Activated CD4-positive, alpha-beta T cell treated with anti-CD3 and anti-CD28 coated beads for 36 hours (primary cell): ENCODE data around the gene NPFFR2. TPM values are rescaled to one million over a fixed set of nuclear protein-coding genes. Genes with fewer than 3 reads are reported as not detected.
"Not testable (repeated sequence)": the region's sequence is repeated elsewhere in the genome, so short reads cannot be mapped to it uniquely, and the experiment has no call there.

Experiments
- ATAC-seq: fragments of 200-7000 bp; cut with Tn5 transposase; one replicate; pipeline ENCODE4 v1.10.0; 2021; ENCODE audit warnings: mild to moderate bottlenecking, moderate library complexity
- CTCF ChIA-PET: fragments of 350-600 bp; sonication (Branson Sonifier 250); formaldehyde crosslinking; loops from one replicate; lab custom pipeline; 2021; ENCODE audit warnings: antibody characterized with exemption; lab: Charles Lee
- POLR2A ChIA-PET: fragments of 350-600 bp; sonication (Branson Sonifier 250); formaldehyde crosslinking; loops from one replicate; lab custom pipeline; 2021; ENCODE audit warnings: antibody characterized with exemption, inconsistent platforms; lab: Charles Lee
- DNase-seq: peaks from one replicate; pipeline ENCODE4 v3.0.0-alpha.2; 2020
- H3K27ac Mint-ChIP-seq: one replicate; pipeline ENCODE4 v1.8.0; 2021; ENCODE audit warnings: mixed read lengths
- H3K27me3 Mint-ChIP-seq: one replicate; pipeline ENCODE4 v1.8.0; 2021; ENCODE audit warnings: mixed read lengths
- H3K36me3 Mint-ChIP-seq: one replicate; pipeline ENCODE4 v1.8.0; 2021; ENCODE audit warnings: low read depth, mixed read lengths
- H3K4me1 Mint-ChIP-seq: one replicate; pipeline ENCODE4 v1.8.0; 2021; ENCODE audit warnings: mixed read lengths
- H3K4me3 Mint-ChIP-seq: one replicate; pipeline ENCODE4 v1.8.0; 2021; ENCODE audit warnings: mild to moderate bottlenecking, moderate library complexity, mixed read lengths
- H3K9me3 Mint-ChIP-seq: one replicate; pipeline ENCODE4 v1.8.0; 2021; ENCODE audit warnings: low read depth, mixed read lengths
- intact Hi-C, 2 experiments: fragments of 100-400 bp; cut with DNase I in 1 of 2; cut with micrococcal nuclease in 1 of 2; formaldehyde crosslinking; loops; one replicate each; pipeline versions ENCODE4 v1.14.2 to v1.15.1; 2022 to 2024; cut with DNase I, micrococcal nuclease
- total RNA-seq, 2 experiments: library from RNA; stranded (reverse); gene quantifications; one replicate each; pipeline ENCODE4 v1.2.3, GENCODE V29; 2021

Gene NPFFR2
- total RNA-seq, 2 experiments from 2014 or later, result not detected

DNA sequence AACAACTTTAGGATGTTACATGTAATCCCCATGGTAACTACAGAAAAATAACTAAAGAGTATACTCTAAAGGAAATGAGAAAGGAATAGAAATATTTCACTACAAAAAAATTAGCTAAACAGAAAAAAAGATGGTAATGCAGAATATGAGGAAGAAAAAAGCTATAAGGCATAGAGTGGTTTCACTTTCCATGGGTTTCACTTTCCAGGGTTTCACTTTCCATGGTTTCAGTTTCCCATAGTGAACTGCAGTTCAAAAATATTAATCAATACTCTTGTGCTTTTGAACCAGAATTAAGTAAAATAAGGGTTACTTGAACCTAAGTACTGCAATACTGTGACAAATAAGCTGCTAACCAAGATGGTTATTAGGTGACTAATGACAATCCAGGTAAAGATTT lies 42.0 kb downstream of the NPFFR2 start:
- H3K4me3 Mint-ChIP-seq, result no peak overlapping the region
- no peaks in the 10 kb centered on the region for H3K36me3 Mint-ChIP-seq
- no peak overlapping the region for H3K27ac Mint-ChIP-seq
- peaks cover 1% of the 10 kb centered on the region for H3K27me3 Mint-ChIP-seq
- ChIA-PET CTCF (interaction anchor here (0.6 kb wide), 1 partner anchor 1133 kb away, joined by 3 read pairs; no protein-coding TSS in a partner anchor), POLR2A (no interaction called here)
- no peaks in the 10 kb centered on the region for H3K9me3 Mint-ChIP-seq
- ATAC-seq (no peak), DNase-seq (no peak)
- intact Hi-C loops, result no loop called here
- H3K4me1 Mint-ChIP-seq, result no peaks in the 10 kb centered on the region

DNA sequence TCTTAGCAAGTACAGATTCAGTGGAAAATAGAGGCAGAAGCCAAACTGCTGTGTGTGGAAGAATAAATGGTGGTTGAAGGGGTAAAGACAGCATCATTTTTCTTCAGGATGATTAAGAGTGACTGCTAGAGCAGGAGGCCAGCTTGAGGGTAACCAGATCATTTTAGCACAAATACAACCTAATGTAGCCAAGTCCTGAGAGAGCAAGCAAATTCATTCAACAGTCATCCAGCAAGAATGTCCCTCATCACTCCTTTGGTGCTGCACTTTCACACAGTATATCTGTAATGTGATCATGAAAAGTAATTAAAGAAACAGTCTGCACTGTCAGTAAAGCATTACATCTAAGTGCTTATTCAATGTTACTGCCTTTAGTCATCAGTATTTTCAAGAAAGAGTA lies 44.8 kb downstream of the NPFFR2 start:
- no peaks in the 10 kb centered on the region for H3K9me3 Mint-ChIP-seq

GRCh38 chr4:72077346-72077745 lies 45.5 kb downstream of the NPFFR2 start:
- H3K9me3 Mint-ChIP-seq, result no peaks in the 10 kb centered on the region
- no peak overlapping the region for H3K4me3 Mint-ChIP-seq
- ChIA-PET CTCF (no interaction called here), POLR2A (no interaction called here)
- no peaks in the 10 kb centered on the region for H3K27me3 Mint-ChIP-seq
- H3K27ac Mint-ChIP-seq, result no peak overlapping the region
- intact Hi-C loops, result no loop called here
- no peak for ATAC-seq
- H3K4me1 Mint-ChIP-seq, result no peaks in the 10 kb centered on the region
- no peak for DNase-seq
- no peaks in the 10 kb centered on the region for H3K36me3 Mint-ChIP-seq

More for the DNA sequence above, 44.8 kb downstream of the NPFFR2 start:
- CTCF ChIA-PET, result no interaction called here
- Mint-ChIP-seq H3K4me3 (no peak overlapping the region), H3K27me3 (no peaks in the 10 kb centered on the region), H3K4me1 (no peaks in the 10 kb centered on the region), H3K27ac (no peak overlapping the region), H3K36me3 (no peaks in the 10 kb centered on the region)
- intact Hi-C loops, result no loop called here
- ATAC-seq, result no peak
- POLR2A ChIA-PET, result no interaction called here
- DNase-seq, result no peak

- ATAC-seq (no peak), DNase-seq (no peak)
- CTCF ChIA-PET, result interaction anchor here (0.7 kb wide), 1 partner anchor 16 kb away, joined by 3 read pairs; no protein-coding TSS in a partner anchor
- POLR2A ChIA-PET, result no interaction called here
- H3K4me3 Mint-ChIP-seq, result no peak overlapping the region
- H3K4me1 Mint-ChIP-seq, result no peaks in the 10 kb centered on the region
- no peaks in the 10 kb centered on the region for H3K9me3 Mint-ChIP-seq
- intact Hi-C loops, result no loop called here
- no peaks in the 10 kb centered on the region for H3K27me3 Mint-ChIP-seq
- no peak overlapping the region for H3K27ac Mint-ChIP-seq
- no peaks in the 10 kb centered on the region for H3K36me3 Mint-ChIP-seq
Measured at GRCh38 chr4:72084587-72085011, 52.8 kb downstream of the NPFFR2 start.

- intact Hi-C loops, DNase-seq, H3K27me3 Mint-ChIP-seq, POLR2A ChIA-PET, ATAC-seq, CTCF ChIA-PET, H3K4me1 Mint-ChIP-seq, H3K36me3 Mint-ChIP-seq, H3K9me3 Mint-ChIP-seq, H3K4me3 Mint-ChIP-seq, H3K27ac Mint-ChIP-seq: not testable (repeated sequence)
Measured at GRCh38 chr4:72090606-72091005, 58.8 kb downstream of the NPFFR2 start.

DNA sequence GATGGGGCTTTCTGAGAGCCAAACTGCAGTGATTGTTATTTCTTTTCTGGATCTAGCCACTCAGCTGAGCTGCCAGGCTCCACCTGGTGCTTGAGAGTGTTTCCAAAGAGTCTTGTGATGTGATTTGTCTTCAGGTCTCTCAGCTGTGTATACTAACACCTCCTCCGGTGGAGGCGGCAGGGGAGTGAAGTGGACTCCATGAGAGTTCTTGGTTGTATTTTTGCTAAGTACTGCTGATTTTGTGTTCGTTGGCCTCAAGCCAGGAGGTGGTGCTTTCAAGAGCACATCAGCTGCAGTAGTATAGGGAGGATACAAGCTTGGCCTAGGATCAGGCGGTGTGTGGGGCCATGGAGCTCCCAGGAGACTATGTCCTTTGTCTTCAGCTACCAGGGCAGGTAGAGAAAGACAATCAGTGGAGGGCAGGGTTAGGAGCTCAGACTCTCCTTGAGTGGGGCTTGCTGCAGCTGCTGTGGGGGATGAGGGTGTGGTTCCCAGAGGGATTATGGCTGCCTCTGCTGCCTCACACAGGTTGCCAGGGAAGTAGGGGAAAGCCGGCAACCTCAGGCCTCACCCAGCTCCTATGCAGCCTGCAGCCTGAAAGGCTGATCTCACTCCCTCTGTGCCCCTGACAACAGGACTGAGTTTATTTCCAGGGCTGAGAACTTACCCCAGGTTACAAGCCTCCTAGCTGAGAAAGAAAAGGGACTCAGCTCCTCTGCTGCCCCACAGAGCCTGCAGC lies 62.4 kb downstream of the NPFFR2 start:
- ATAC-seq, result no peak
- intact Hi-C loops, result no loop called here

GRCh38 chr4:72107456-72107855 lies 75.7 kb downstream of the NPFFR2 start:
- Mint-ChIP-seq H3K4me1 (peaks cover 4% of the 10 kb centered on the region), H3K27me3 (peaks cover 6% of the 10 kb centered on the region), H3K4me3 (no peak overlapping the region), H3K9me3 (peaks cover 2% of the 10 kb centered on the region), H3K27ac (no peak overlapping the region), H3K36me3 (no peaks in the 10 kb centered on the region)
- DNase-seq, result no peak
- POLR2A ChIA-PET, result no interaction called here
- CTCF ChIA-PET, result no interaction called here
- intact Hi-C loops, result no loop called here
- no peak for ATAC-seq

More for the DNA sequence above, 62.4 kb downstream of the NPFFR2 start:
- Mint-ChIP-seq H3K4me1 (no peaks in the 10 kb centered on the region), H3K36me3 (no peaks in the 10 kb centered on the region), H3K27ac (no peak overlapping the region), H3K4me3 (no peak overlapping the region), H3K27me3 (no peaks in the 10 kb centered on the region), H3K9me3 (no peaks in the 10 kb centered on the region)
- ChIA-PET CTCF (no interaction called here), POLR2A (no interaction called here)
- no peak for DNase-seq

DNA sequence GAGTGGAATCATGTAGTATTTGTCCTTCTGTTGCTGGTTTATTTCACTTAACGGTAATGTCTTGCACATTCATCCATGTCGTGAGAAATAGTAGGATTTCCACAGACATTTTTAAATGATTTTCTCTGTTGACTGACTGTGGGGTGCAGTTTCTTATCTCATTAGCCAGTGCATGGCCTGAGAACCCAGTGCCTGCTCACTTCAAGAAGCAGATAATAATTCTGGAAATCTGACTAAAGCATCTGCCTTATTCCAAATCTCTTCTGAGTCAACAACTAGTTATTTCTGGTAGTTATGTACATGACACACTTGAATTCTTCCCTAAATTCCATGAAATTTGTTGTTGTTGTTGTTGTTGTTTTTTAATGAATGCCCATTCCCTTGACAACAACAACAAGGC lies 77.6 kb downstream of the NPFFR2 start:
- H3K27ac Mint-ChIP-seq, result no peak overlapping the region
- no peaks in the 10 kb centered on the region for H3K36me3 Mint-ChIP-seq
- peaks cover 9% of the 10 kb centered on the region for H3K4me1 Mint-ChIP-seq
- ChIA-PET POLR2A (no interaction called here), CTCF (no interaction called here)
- no peak for DNase-seq
- intact Hi-C loops, result no loop called here
- ATAC-seq, result no peak
- peaks cover 7% of the 10 kb centered on the region for H3K27me3 Mint-ChIP-seq
- H3K9me3 Mint-ChIP-seq, result peaks cover 3% of the 10 kb centered on the region
- H3K4me3 Mint-ChIP-seq, result no peak overlapping the region

GRCh38 chr4:72109959-72110497 lies 78.2 kb downstream of the NPFFR2 start:
- Mint-ChIP-seq H3K27me3 (peaks cover 7% of the 10 kb centered on the region), H3K36me3 (no peaks in the 10 kb centered on the region), H3K4me1 (peaks cover 9% of the 10 kb centered on the region), H3K4me3 (no peak overlapping the region), H3K27ac (no peak overlapping the region), H3K9me3 (peaks cover 3% of the 10 kb centered on the region)
- DNase-seq (no peak), ATAC-seq (no peak)
- CTCF ChIA-PET, result no interaction called here
- POLR2A ChIA-PET, result no interaction called here
- intact Hi-C loops, result no loop called here

DNA sequence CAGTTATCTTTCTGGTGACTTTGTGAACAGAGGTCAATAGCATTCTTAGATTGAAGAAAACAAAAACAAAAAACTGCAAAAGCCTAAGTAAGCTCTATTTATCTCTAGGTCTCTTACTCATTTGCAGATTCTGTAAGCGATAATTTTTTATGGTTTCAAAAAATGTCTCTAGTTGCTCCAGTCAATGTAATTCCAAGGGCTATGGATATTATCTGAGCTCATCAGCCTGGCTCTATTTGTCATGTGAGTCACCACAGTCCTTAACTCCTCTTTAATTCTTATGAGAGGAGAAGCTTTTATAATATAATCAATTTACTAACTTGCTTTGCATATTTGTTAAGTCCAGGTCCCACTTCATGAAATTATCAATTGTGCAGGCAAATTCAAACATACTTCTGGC lies 79.1 kb downstream of the NPFFR2 start:
- POLR2A ChIA-PET, result no interaction called here
- H3K4me1 Mint-ChIP-seq, result peaks cover 9% of the 10 kb centered on the region
- intact Hi-C loops, result no loop called here

GRCh38 chr4:72111863-72112262 lies 80.1 kb downstream of the NPFFR2 start:
- intact Hi-C loops, result no loop called here

More for the DNA sequence above, 79.1 kb downstream of the NPFFR2 start:
- peaks cover 3% of the 10 kb centered on the region for H3K9me3 Mint-ChIP-seq
- ATAC-seq (no peak), DNase-seq (no peak)
- peaks cover 9% of the 10 kb centered on the region for H3K27me3 Mint-ChIP-seq
- CTCF ChIA-PET, result no interaction called here
- H3K27ac Mint-ChIP-seq, result no peak overlapping the region
- H3K36me3 Mint-ChIP-seq, result no peaks in the 10 kb centered on the region
- no peak overlapping the region for H3K4me3 Mint-ChIP-seq

GRCh38 chr4:72112514-72113156 lies 80.8 kb downstream of the NPFFR2 start:
- peaks cover 14% of the 10 kb centered on the region for H3K27me3 Mint-ChIP-seq
- POLR2A ChIA-PET, result no interaction called here
- H3K9me3 Mint-ChIP-seq, result peaks cover 3% of the 10 kb centered on the region
- H3K27ac Mint-ChIP-seq, result no peak overlapping the region
- no peaks in the 10 kb centered on the region for H3K36me3 Mint-ChIP-seq
- peaks cover 9% of the 10 kb centered on the region for H3K4me1 Mint-ChIP-seq
- intact Hi-C loops, result no loop called here
- ATAC-seq (peak; percentile 96), DNase-seq (peak; percentile 38)
- CTCF ChIA-PET, result no interaction called here
- H3K4me3 Mint-ChIP-seq, result no peak overlapping the region

More at GRCh38 chr4:72111863-72112262, 80.1 kb downstream of the NPFFR2 start:
- H3K4me3 Mint-ChIP-seq, result no peak overlapping the region
- POLR2A ChIA-PET, result no interaction called here
- CTCF ChIA-PET, result no interaction called here
- H3K27ac Mint-ChIP-seq, result no peak overlapping the region
- DNase-seq (no peak), ATAC-seq (no peak)
- peaks cover 3% of the 10 kb centered on the region for H3K9me3 Mint-ChIP-seq
- H3K27me3 Mint-ChIP-seq, result peaks cover 11% of the 10 kb centered on the region
- no peaks in the 10 kb centered on the region for H3K36me3 Mint-ChIP-seq
- H3K4me1 Mint-ChIP-seq, result peaks cover 9% of the 10 kb centered on the region
